A549 (cell line): ENCODE data around the gene MCOLN1.

Source experiments
- CHD4 ChIP-seq: fragments of 200-600 bp; sonication (generic); IDR thresholded peaks from 2 replicates; pipeline ENCODE4 v1.6.1; 2016; ENCODE audit warnings: antibody characterized with exemption, mild to moderate bottlenecking, borderline replicate concordance
- HDAC2 ChIP-seq: fragments of 200-600 bp; sonication (generic); IDR thresholded peaks from 2 replicates; pipeline ENCODE4 v1.6.1; 2016
- HOXB5 ChIP-seq: fragments of 250-450 bp; sonication (Bioruptor Pico); IDR thresholded peaks from 2 replicates; pipeline ENCODE4 v1.5.0; 2020; ENCODE audit warnings: mild to moderate bottlenecking, moderate library complexity
- JUNB ChIP-seq: fragments of >200 bp; sonication (Bioruptor Twin); formaldehyde crosslinking; IDR thresholded peaks from 2 replicates; pipeline ENCODE4 v1.6.1; 2016
- PHF8 ChIP-seq: fragments of 200-600 bp; sonication (generic); IDR thresholded peaks from 2 replicates; pipeline ENCODE4 v1.6.1; 2016; ENCODE audit warnings: low read depth, mild to moderate bottlenecking, antibody characterized with exemption, moderate library complexity, borderline replicate concordance
- POLR2A ChIP-seq: IDR thresholded peaks from 2 replicates; pipeline ENCODE4 v1.6.1; 2012; ENCODE audit warnings: mild to moderate bottlenecking, low read length
- RAD21 ChIP-seq, 2 experiments: fragments of >200 bp in 1 of 2; sonication (Bioruptor Twin) in 1 of 2; formaldehyde crosslinking in 1 of 2; IDR thresholded peaks in 1 of 2; conservative IDR thresholded peaks in 1 of 2; 2 replicates in 1 of 2; 3 replicates in 1 of 2; pipeline ENCODE4 v1.6.1; 2012 to 2018; ENCODE audit warnings: inconsistent platforms in 1 of 2
- RARB ChIP-seq: fragments of 250-450 bp; sonication (Bioruptor Pico); IDR thresholded peaks from 2 replicates; pipeline ENCODE4 v1.8.0; 2021; ENCODE audit warnings: mild to moderate bottlenecking, moderate library complexity
- RFX5 ChIP-seq: fragments of 450-650 bp; IDR thresholded peaks from 2 replicates; pipeline ENCODE4 v1.7.1; 2014; ENCODE audit warnings: antibody characterized with exemption, mild to moderate bottlenecking, moderate library complexity
- SMC3 ChIP-seq: fragments of >200 bp; sonication (Bioruptor Twin); formaldehyde crosslinking; IDR thresholded peaks from 3 replicates; pipeline ENCODE4 v1.6.1; 2018; ENCODE audit warnings: inconsistent platforms
- TF ChIP-seq, protein P1 (sequence below): fragments of >200 bp; sonication (Bioruptor Twin); formaldehyde crosslinking; IDR thresholded peaks from 3 replicates; pipeline ENCODE4 v1.5.1; 2016
- TF ChIP-seq, protein P2 (sequence below): fragments of 250-450 bp; sonication (Bioruptor Pico); IDR thresholded peaks from 2 replicates; pipeline ENCODE4 v1.5.0; 2021; ENCODE audit warnings: mild to moderate bottlenecking, moderate library complexity, borderline replicate concordance

DNA sequence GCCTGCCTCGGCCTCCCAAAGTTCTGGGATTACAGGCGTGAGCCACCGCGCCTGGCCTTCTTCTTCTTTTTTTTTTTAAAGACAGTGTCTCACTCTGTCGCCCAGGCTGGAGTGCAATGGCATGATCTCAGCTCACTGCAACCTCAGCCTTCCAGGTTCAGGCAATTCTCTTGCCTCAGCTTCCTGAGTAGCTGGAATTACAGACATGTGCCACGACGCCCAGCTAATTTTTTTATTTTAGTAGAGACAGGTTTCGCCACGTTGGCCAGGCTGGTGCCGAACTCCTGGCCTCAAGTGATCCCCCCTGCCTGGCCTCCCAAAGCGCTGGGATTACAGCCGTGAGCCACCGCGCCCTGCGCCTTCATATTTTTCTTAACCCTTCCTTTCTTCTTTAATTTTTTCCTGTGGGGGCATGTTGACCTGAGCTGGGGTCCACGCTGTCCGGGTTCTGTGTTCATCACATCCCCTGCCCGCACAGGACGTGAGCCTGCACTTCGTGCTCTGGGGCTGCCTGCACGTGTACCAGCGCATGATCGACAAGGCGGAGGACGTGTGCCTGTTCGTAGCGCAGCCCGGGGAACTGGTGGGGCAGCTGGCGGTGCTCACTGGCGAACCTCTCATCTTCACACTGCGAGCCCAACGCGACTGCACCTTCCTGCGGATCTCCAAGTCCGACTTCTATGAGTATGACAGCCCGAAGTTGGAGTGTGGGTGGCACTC, 27.2 kb downstream of the MCOLN1 start:
- no peak for TF ChIP-seq RAD21 (conservative IDR thresholded peaks at IDR 0.05 in 1 of 2, IDR thresholded peaks at IDR 0.05 in 1 of 2)
- TF ChIP-seq CHD4 = no peak
- TF ChIP-seq RFX5 = no peak
- TF ChIP-seq, protein P1, sequence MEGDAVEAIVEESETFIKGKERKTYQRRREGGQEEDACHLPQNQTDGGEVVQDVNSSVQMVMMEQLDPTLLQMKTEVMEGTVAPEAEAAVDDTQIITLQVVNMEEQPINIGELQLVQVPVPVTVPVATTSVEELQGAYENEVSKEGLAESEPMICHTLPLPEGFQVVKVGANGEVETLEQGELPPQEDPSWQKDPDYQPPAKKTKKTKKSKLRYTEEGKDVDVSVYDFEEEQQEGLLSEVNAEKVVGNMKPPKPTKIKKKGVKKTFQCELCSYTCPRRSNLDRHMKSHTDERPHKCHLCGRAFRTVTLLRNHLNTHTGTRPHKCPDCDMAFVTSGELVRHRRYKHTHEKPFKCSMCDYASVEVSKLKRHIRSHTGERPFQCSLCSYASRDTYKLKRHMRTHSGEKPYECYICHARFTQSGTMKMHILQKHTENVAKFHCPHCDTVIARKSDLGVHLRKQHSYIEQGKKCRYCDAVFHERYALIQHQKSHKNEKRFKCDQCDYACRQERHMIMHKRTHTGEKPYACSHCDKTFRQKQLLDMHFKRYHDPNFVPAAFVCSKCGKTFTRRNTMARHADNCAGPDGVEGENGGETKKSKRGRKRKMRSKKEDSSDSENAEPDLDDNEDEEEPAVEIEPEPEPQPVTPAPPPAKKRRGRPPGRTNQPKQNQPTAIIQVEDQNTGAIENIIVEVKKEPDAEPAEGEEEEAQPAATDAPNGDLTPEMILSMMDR = no peak
- TF ChIP-seq SMC3 = no peak
- TF ChIP-seq PHF8 = no peak
- TF ChIP-seq RARB = no peak
- TF ChIP-seq POLR2A = no peak
- TF ChIP-seq HOXB5 (CRISPR knock-in tag) = no peak
- no peak for TF ChIP-seq HDAC2
- TF ChIP-seq, protein P2, sequence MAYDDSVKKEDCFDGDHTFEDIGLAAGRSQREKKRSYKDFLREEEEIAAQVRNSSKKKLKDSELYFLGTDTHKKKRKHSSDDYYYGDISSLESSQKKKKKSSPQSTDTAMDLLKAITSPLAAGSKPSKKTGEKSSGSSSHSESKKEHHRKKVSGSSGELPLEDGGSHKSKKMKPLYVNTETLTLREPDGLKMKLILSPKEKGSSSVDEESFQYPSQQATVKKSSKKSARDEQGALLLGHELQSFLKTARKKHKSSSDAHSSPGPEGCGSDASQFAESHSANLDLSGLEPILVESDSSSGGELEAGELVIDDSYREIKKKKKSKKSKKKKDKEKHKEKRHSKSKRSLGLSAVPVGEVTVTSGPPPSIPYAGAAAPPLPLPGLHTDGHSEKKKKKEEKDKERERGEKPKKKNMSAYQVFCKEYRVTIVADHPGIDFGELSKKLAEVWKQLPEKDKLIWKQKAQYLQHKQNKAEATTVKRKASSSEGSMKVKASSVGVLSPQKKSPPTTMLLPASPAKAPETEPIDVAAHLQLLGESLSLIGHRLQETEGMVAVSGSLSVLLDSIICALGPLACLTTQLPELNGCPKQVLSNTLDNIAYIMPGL (CRISPR knock-in tag) = no peak
- TF ChIP-seq JUNB = no peak
